Measurements from ENCODE around the gene UBXN7. TPM values are rescaled to one million over a fixed set of nuclear protein-coding genes. Genes with fewer than 3 reads are reported as not detected.
A peak's percentile ranks its signal among the peaks of the same experiment; 100 is the strongest.
"Not testable (repeated sequence)": the region's sequence is repeated elsewhere in the genome, so short reads cannot be mapped to it uniquely, and the experiment has no call there.

UBXN7 gene
- total RNA-seq, 1 donor from 2014 or later: 51.0 TPM

DNA sequence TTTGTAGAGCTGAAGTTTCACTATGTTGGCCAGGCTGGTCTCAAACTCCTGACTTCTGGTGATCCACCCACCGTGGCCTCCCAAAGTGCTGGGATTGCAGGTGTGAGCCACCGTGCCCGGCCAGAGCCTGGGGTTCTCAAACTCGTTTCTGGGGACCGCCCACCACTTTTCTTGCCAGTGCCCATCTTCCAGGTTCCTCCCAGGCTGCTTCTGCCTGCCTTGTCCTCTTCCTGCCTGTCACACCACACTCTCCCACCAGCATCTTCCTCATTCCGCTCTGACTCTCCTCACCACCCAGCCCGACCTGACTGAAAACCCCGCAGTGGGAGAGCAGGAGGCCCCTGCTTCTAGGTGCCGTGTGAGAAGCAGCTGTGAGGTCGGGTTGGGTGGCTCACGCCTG is 111.1 kb downstream of the UBXN7 start:
- no peak for DNase-seq (ENCODE audit: low spot score in 2 of 2)
- FAIRE-seq: no peak

GRCh38 chr3:196320137-196320536 is 112.1 kb downstream of the UBXN7 start:
- DNase-seq (ENCODE audit: low spot score in 2 of 2) (no peak), FAIRE-seq (no peak)

GRCh38 chr3:196317687-196318467 is 114.3 kb downstream of the UBXN7 start, which contains the start of gene DYNLT2B:
Gene DYNLT2B (minus strand): TSS chr3:196318240. CDS start chr3:196318152, 88 bp downstream.
- DNase-seq (ENCODE audit: low spot score in 2 of 2) (peak; percentile 97 to 98), FAIRE-seq (no peak)

GRCh38 chr3:196316799-196317686 is 115.2 kb downstream of the UBXN7 start:
- not testable (repeated sequence) for FAIRE-seq; DNase-seq (ENCODE audit: low spot score in 2 of 2)

DNA sequence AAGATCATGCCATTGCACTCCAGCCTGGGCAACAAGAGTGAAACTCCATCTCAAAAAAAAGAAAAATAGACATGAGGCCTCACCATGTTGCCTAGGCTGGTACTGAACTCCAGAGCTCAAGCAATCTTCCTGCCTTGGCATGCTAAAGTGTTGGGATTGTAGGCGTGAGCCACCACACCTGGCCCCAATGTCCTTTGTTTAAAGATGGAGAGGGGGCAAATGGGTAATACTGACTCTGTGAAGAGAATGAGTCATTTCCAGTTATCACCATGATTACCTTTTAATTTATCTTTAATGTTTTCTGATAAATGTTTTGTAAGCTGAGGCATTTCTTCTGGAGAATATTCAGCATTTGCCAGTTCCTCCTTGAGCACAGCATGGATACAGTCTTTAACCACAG is 116.4 kb downstream of the UBXN7 start:
- no peak for FAIRE-seq

DNA sequence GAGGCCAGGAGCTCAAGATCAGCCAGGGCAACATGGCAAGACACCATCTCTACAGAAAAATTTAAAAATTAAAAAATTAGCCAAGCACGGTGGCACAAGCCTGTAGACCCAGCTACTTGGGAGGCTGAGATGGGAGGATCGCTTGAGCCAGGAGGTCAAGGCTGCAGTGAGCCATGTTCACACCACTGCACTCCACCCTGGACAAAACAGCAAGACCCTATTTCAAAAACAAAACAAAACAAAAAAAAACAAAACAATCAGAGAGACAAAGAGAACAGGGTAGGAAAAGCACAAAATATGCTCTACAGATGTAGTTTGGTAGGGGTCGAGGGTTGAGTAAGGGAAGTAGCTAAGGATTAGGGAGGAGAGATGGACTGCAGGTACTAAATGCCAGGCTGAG is 117.6 kb downstream of the UBXN7 start:
- DNase-seq (ENCODE audit: low spot score in 2 of 2): no peak
- no peak for FAIRE-seq

More for the DNA sequence above, 116.4 kb downstream of the UBXN7 start:
- no peak for DNase-seq (ENCODE audit: low spot score in 2 of 2)

GRCh38 chr3:196314086-196314485 is 118.1 kb downstream of the UBXN7 start:
- FAIRE-seq; DNase-seq (ENCODE audit: low spot score in 2 of 2): not testable (repeated sequence)

DNA sequence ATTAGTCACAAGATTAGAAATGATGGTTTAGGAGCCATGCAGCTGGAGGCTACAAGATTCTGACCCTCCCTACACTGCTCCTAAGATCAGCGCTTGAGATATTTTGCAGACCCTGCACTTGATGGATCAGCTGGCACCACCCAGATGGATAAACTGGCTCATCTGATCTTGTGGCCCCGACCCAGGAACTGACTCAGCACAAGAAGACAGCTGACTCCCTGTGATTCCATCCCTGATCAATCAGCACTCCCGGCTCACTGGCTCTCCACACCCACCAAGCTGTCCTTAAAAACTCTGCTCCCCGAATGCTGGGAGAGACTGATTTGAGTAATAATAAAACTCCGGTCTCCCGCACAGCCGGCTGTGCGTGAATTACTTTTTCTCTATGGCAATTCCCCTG is 129.3 kb downstream of the UBXN7 start:
- not testable (repeated sequence) for DNase-seq (ENCODE audit: low spot score in 2 of 2); FAIRE-seq

GRCh38 chr3:196302551-196302950 is 129.7 kb downstream of the UBXN7 start:
- DNase-seq (ENCODE audit: low spot score in 2 of 2); FAIRE-seq: not testable (repeated sequence)

GRCh38 chr3:196298521-196298920 is 133.7 kb downstream of the UBXN7 start:
- FAIRE-seq: no peak
- DNase-seq (ENCODE audit: low spot score in 2 of 2): no peak

Small RNA genes within 50 kb of the gene (small RNA-seq; reads per million reads assigned to genes)
- gene AC069257.2 (not detected), gene AC083822.1 (not detected), gene AC117490.1 (not detected), gene RN7SL434P (not detected), gene RN7SL738P (not detected), gene RNU6-1279P (not detected), gene RNU6-910P (not detected)

Other genes with a start within 250 kb of the UBXN7 start
- not detected for gene ZDHHC19, start 221.0 kb downstream of the UBXN7 start, total RNA-seq
- not detected for gene SLC51A, start 215.9 kb downstream of the UBXN7 start, total RNA-seq
- gene PCYT1A, start 144.7 kb downstream of the UBXN7 start, total RNA-seq: 15.1 TPM
- gene DYNLT2B, start 114.2 kb downstream of the UBXN7 start, total RNA-seq: 36.7 TPM
- gene TM4SF19, start 94.0 kb downstream of the UBXN7 start, total RNA-seq: not detected
- 26.9 TPM for gene RNF168, start 71.3 kb upstream of the UBXN7 start, total RNA-seq
- not detected for gene SMCO1, start 82.9 kb upstream of the UBXN7 start, total RNA-seq
- 7.3 TPM for gene WDR53, start 136.1 kb upstream of the UBXN7 start, total RNA-seq
- 43.6 TPM for gene FBXO45, start 136.2 kb upstream of the UBXN7 start, total RNA-seq
- gene NRROS, start 207.3 kb upstream of the UBXN7 start, total RNA-seq: 0.82 TPM

Measured in frontal cortex (tissue), 4 donors.